ENCODE results near the gene CXCL10. TPM values are rescaled to one million over a fixed set of nuclear protein-coding genes. Genes with fewer than 3 reads are reported as not detected.

The CXCL10 gene
- total RNA-seq, 1 donor from 2014 or later = not detected

DNA sequence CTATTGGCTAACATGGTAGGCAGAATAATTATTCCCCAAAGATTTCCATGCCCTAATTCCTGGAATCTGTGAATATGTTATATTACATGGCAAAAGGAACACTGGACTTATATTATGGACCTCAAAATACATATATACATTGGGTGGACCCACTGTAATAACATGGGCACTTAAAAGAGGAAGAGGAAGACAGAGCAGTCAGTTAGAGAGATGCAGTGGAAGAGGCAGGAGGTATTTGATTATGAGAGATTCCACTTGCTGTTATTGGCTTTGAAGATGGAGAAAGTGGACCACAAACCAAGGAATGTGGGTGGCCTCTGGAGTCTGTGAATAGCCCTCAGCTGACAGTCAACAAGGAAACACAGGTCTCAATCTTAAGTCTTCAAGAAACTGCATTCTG lies 37.2 kb upstream of the CXCL10 start:
- H3K27me3 ChIP-seq (ENCODE audit: control insufficient read depth, insufficient read depth, low read length) = peaks cover 2% of the 10 kb centered on the region
- H3K36me3 ChIP-seq (ENCODE audit: control insufficient read depth, insufficient read depth, low read length) = no peaks in the 10 kb centered on the region
- TF ChIP-seq, protein P1, sequence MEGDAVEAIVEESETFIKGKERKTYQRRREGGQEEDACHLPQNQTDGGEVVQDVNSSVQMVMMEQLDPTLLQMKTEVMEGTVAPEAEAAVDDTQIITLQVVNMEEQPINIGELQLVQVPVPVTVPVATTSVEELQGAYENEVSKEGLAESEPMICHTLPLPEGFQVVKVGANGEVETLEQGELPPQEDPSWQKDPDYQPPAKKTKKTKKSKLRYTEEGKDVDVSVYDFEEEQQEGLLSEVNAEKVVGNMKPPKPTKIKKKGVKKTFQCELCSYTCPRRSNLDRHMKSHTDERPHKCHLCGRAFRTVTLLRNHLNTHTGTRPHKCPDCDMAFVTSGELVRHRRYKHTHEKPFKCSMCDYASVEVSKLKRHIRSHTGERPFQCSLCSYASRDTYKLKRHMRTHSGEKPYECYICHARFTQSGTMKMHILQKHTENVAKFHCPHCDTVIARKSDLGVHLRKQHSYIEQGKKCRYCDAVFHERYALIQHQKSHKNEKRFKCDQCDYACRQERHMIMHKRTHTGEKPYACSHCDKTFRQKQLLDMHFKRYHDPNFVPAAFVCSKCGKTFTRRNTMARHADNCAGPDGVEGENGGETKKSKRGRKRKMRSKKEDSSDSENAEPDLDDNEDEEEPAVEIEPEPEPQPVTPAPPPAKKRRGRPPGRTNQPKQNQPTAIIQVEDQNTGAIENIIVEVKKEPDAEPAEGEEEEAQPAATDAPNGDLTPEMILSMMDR (IDR thresholded peaks at IDR 0.05; ENCODE audit: insufficient read depth, low read length, poor library complexity, severe bottlenecking) = no peak
- H3K4me3 ChIP-seq (ENCODE audit: low read depth, low read length) = no peak overlapping the region
- DNase-seq (ENCODE audit: low read depth) = no peak

- Histone ChIP-seq H3K4me3 (ENCODE audit: low read depth, low read length) (no peak overlapping the region), H3K27me3 (ENCODE audit: control insufficient read depth, insufficient read depth, low read length) (peaks cover 2% of the 10 kb centered on the region), H3K36me3 (ENCODE audit: control insufficient read depth, insufficient read depth, low read length) (no peaks in the 10 kb centered on the region)
- TF ChIP-seq, protein P1 (IDR thresholded peaks at IDR 0.05; ENCODE audit: insufficient read depth, low read length, poor library complexity, severe bottlenecking) = no peak
- no peak for DNase-seq (ENCODE audit: low read depth)
These were observed 36.5 kb upstream of the CXCL10 start for GRCh38 chr4:76059750-76060149.

- H3K27me3 ChIP-seq (ENCODE audit: control insufficient read depth, insufficient read depth, low read length) = peaks cover 2% of the 10 kb centered on the region
- H3K36me3 ChIP-seq (ENCODE audit: control insufficient read depth, insufficient read depth, low read length) = no peaks in the 10 kb centered on the region
- no peak overlapping the region for H3K4me3 ChIP-seq (ENCODE audit: low read depth, low read length)
- TF ChIP-seq, protein P1 (IDR thresholded peaks at IDR 0.05; ENCODE audit: insufficient read depth, low read length, poor library complexity, severe bottlenecking) = no peak
- no peak for DNase-seq (ENCODE audit: low read depth)
These were observed 35.7 kb upstream of the CXCL10 start for GRCh38 chr4:76058888-76059426.

DNA sequence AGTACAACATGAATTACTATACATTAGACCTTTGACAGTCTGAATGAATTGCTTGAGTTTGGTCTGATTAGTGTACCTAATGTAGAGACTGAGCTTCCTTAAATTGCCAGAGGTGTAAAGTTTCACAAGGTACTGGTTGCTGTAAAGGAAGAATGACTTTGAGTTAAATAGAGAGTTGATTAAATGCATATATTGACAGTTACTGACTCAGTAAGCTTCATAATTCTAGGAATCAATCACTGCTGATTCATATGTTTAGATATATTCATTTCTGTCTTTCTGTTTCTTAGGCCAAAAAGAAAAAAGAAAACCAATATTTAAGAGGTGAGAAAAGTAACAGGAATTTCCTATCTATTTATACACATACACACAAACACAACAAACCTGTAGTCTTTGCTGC lies 35.0 kb upstream of the CXCL10 start:
- no peaks in the 10 kb centered on the region for H3K36me3 ChIP-seq (ENCODE audit: control insufficient read depth, insufficient read depth, low read length)
- TF ChIP-seq, protein P1 (IDR thresholded peaks at IDR 0.05; ENCODE audit: insufficient read depth, low read length, poor library complexity, severe bottlenecking) = no peak
- H3K4me3 ChIP-seq (ENCODE audit: low read depth, low read length) = no peak overlapping the region
- peaks cover 2% of the 10 kb centered on the region for H3K27me3 ChIP-seq (ENCODE audit: control insufficient read depth, insufficient read depth, low read length)
- no peak for DNase-seq (ENCODE audit: low read depth)

DNA sequence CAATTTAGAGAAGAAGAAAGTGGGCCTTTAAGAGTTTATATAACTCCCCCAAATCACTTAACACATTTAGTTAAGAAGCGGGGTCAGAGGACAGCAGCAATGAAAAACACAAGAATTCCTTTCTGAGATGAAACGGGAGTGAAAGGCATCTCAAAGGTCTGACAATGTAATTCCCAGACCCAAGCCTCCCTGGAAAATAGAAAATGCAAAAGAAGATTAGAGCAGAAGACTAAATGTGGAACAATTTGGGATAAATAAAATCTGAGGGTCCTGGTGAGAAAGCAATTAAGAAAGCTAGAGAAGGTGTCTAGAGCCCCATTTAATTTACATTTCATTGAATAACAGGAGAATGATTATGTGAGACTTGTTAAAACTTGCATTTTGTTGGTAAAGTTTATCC lies 32.1 kb upstream of the CXCL10 start:
- TF ChIP-seq, protein P1 (IDR thresholded peaks at IDR 0.05; ENCODE audit: insufficient read depth, low read length, poor library complexity, severe bottlenecking) = no peak
- Histone ChIP-seq H3K4me3 (ENCODE audit: low read depth, low read length) (no peak overlapping the region), H3K27me3 (ENCODE audit: control insufficient read depth, insufficient read depth, low read length) (peaks cover 2% of the 10 kb centered on the region), H3K36me3 (ENCODE audit: control insufficient read depth, insufficient read depth, low read length) (no peaks in the 10 kb centered on the region)
- no peak for DNase-seq (ENCODE audit: low read depth)

DNA sequence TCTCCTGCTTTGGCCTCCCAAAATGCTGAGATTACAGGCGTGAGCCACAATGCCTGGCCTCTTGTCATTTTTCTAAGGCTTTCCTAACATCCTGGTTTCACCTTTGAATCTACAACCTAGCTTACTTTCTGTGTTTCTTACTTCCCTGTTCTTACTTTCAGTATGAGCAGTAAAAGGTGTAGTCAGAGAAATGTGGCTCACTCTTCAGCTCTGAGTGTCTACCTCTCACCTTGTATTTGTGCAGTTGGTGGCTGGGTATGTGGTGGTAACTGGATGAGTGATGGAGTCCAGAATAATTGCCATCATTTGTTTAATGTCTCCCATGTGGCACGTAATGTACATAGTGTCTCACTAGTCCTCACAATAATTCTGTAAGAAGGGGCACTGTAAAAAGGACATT lies 31.7 kb upstream of the CXCL10 start:
- H3K27me3 ChIP-seq (ENCODE audit: control insufficient read depth, insufficient read depth, low read length) = peaks cover 2% of the 10 kb centered on the region
- no peaks in the 10 kb centered on the region for H3K36me3 ChIP-seq (ENCODE audit: control insufficient read depth, insufficient read depth, low read length)
- TF ChIP-seq, protein P1 (IDR thresholded peaks at IDR 0.05; ENCODE audit: insufficient read depth, low read length, poor library complexity, severe bottlenecking) = no peak
- H3K4me3 ChIP-seq (ENCODE audit: low read depth, low read length) = no peak overlapping the region
- DNase-seq (ENCODE audit: low read depth) = no peak

Measured in kidney epithelial cell (primary cell).